Activated CD4-positive, alpha-beta memory T cell treated with anti-CD3 and anti-CD28 coated beads, Interleukin-2, amount 10 ng/mL, durations not matched to agents 7 days and 5 days (primary cell): ENCODE measurements around the gene CDC34. TPM values are rescaled to one million over a fixed set of nuclear protein-coding genes. Genes with fewer than 3 reads are reported as not detected.

ENCODE experiments used
- CTCF ChIA-PET: fragments of 350-600 bp; sonication (Branson Sonifier 250); formaldehyde crosslinking; loops from one replicate; lab custom pipeline; 2021; ENCODE audit warnings: antibody characterized with exemption, inconsistent platforms; lab: Charles Lee
- POLR2A ChIA-PET: fragments of 350-600 bp; sonication (Branson Sonifier 250); formaldehyde crosslinking; loops from one replicate; lab custom pipeline; 2021; ENCODE audit warnings: antibody characterized with exemption; lab: Charles Lee
- DNase-seq: peaks from one replicate; pipeline ENCODE4 v3.0.0-alpha.2; 2020
- H3K27ac Mint-ChIP-seq: one replicate; pipeline ENCODE4 v1.8.0; 2021; ENCODE audit warnings: mild to moderate bottlenecking, mixed read lengths
- H3K27me3 Mint-ChIP-seq: one replicate; pipeline ENCODE4 v1.8.0; 2021; ENCODE audit warnings: mixed read lengths
- H3K36me3 Mint-ChIP-seq: one replicate; pipeline ENCODE4 v1.8.0; 2021; ENCODE audit warnings: low read depth, mixed read lengths
- H3K4me1 Mint-ChIP-seq: one replicate; pipeline ENCODE4 v1.8.0; 2021; ENCODE audit warnings: mixed read lengths
- H3K4me3 Mint-ChIP-seq: one replicate; pipeline ENCODE4 v1.8.0; 2021; ENCODE audit warnings: mild to moderate bottlenecking, mixed read lengths
- H3K9me3 Mint-ChIP-seq: one replicate; pipeline ENCODE4 v1.8.0; 2021; ENCODE audit warnings: mixed read lengths
- total RNA-seq, 2 experiments: library from RNA; stranded (reverse); gene quantifications; one replicate each; pipeline ENCODE4 v1.2.3, GENCODE V29; 2021

The CDC34 gene
- total RNA-seq, 2 experiments from 2014 or later, result 50.3 to 50.4 TPM

- no peak overlapping the region for H3K4me3 Mint-ChIP-seq
Measured at GRCh38 chr19:493391-494170, 38.0 kb upstream of the CDC34 start.

GRCh38 chr19:494171-495080, 37.1 kb upstream of the CDC34 start:
- Mint-ChIP-seq H3K9me3 (peaks cover 4% of the 10 kb centered on the region), H3K36me3 (peaks cover 1% of the 10 kb centered on the region), H3K27me3 (peaks cover 14% of the 10 kb centered on the region), H3K4me3 (no peak overlapping the region), H3K4me1 (peaks cover 10% of the 10 kb centered on the region), H3K27ac (no peak overlapping the region)
- CTCF ChIA-PET, result interaction anchor here (2.1 to 2.6 kb wide), 2 partner anchors 12 to 16 kb away, joined by 10 to 14 read pairs; no protein-coding TSS in a partner anchor
- no peak for DNase-seq
- POLR2A ChIA-PET, result interaction anchor here (1.3 to 3.9 kb wide), 2 partner anchors 12 to 16 kb away, joined by 4 to 25 read pairs; partner anchors contain the start of gene TPGS1

More at GRCh38 chr19:493391-494170, 38.0 kb upstream of the CDC34 start:
- no peak for DNase-seq
- Mint-ChIP-seq H3K36me3 (peaks cover 2% of the 10 kb centered on the region), H3K27me3 (peaks cover 9% of the 10 kb centered on the region), H3K9me3 (peaks cover 4% of the 10 kb centered on the region), H3K4me1 (peaks cover 9% of the 10 kb centered on the region), H3K27ac (no peak overlapping the region)
- POLR2A ChIA-PET, result interaction anchor here (3.9 kb wide), 1 partner anchor 13 kb away, joined by 25 read pairs; the partner anchor contains the start of gene TPGS1
- CTCF ChIA-PET, result interaction anchor here (2.6 kb wide), 1 partner anchor 13 kb away, joined by 14 read pairs; no protein-coding TSS in a partner anchor

- POLR2A ChIA-PET, result interaction anchor here (1.3 to 3.9 kb wide), 2 partner anchors 11 to 15 kb away, joined by 4 to 25 read pairs; partner anchors contain the start of gene TPGS1
Measured at GRCh38 chr19:495081-495401, 36.5 kb upstream of the CDC34 start.

GRCh38 chr19:495402-496111, 36.0 kb upstream of the CDC34 start:
- POLR2A ChIA-PET, result interaction anchor here (1.3 to 3.9 kb wide), 2 partner anchors 11 to 15 kb away, joined by 4 to 25 read pairs; partner anchors contain the start of gene TPGS1
- DNase-seq, result peak; percentile 67
- CTCF ChIA-PET, result interaction anchor here (0.8 to 2.6 kb wide), 4 partner anchors 9 to 37 kb away, joined by 3 to 14 read pairs (median 7); no protein-coding TSS in a partner anchor
- Mint-ChIP-seq H3K4me1 (peaks cover 5% of the 10 kb centered on the region), H3K4me3 (no peak overlapping the region), H3K27me3 (peaks cover 17% of the 10 kb centered on the region), H3K36me3 (no peaks in the 10 kb centered on the region), H3K27ac (no peak overlapping the region), H3K9me3 (peaks cover 4% of the 10 kb centered on the region)

More at GRCh38 chr19:495081-495401, 36.5 kb upstream of the CDC34 start:
- H3K27me3 Mint-ChIP-seq, result peaks cover 17% of the 10 kb centered on the region
- DNase-seq, result no peak
- H3K9me3 Mint-ChIP-seq, result peaks cover 4% of the 10 kb centered on the region
- no peak overlapping the region for H3K4me3 Mint-ChIP-seq
- no peak overlapping the region for H3K27ac Mint-ChIP-seq
- CTCF ChIA-PET, result interaction anchor here (0.8 to 2.6 kb wide), 4 partner anchors 10 to 37 kb away, joined by 3 to 14 read pairs (median 7); no protein-coding TSS in a partner anchor
- peaks cover 5% of the 10 kb centered on the region for H3K4me1 Mint-ChIP-seq
- no peaks in the 10 kb centered on the region for H3K36me3 Mint-ChIP-seq

- ChIA-PET CTCF (interaction anchor here (2.1 to 2.6 kb wide), 2 partner anchors 10 to 14 kb away, joined by 10 to 14 read pairs; no protein-coding TSS in a partner anchor), POLR2A (interaction anchor here (3.9 kb wide), 1 partner anchor 10 kb away, joined by 25 read pairs; the partner anchor contains the start of gene TPGS1)
- no peak within 1 kb of the TSS for H3K27ac Mint-ChIP-seq
- peaks cover 5% of the 10 kb centered on the region for H3K4me1 Mint-ChIP-seq
- peaks cover 17% of the 10 kb centered on the region for H3K27me3 Mint-ChIP-seq
- peaks cover 4% of the 10 kb centered on the region for H3K9me3 Mint-ChIP-seq
- no peak within 1 kb of the TSS for H3K4me3 Mint-ChIP-seq
- no peak for DNase-seq
- no peaks in the 10 kb centered on the region for H3K36me3 Mint-ChIP-seq
Measured at GRCh38 chr19:496112-496665, 35.4 kb upstream of the CDC34 start, which contains the start of gene MADCAM1. MADCAM1 (plus strand) TSS chr19:496486; CDS start chr19:496500, 14 bp downstream.

- peaks cover 6% of the 10 kb centered on the region for H3K4me1 Mint-ChIP-seq
- no peak for DNase-seq
- no peak overlapping the region for H3K4me3 Mint-ChIP-seq
- peaks cover 4% of the 10 kb centered on the region for H3K9me3 Mint-ChIP-seq
- no peaks in the 10 kb centered on the region for H3K36me3 Mint-ChIP-seq
- CTCF ChIA-PET, result no interaction called here
- POLR2A ChIA-PET, result no interaction called here
- no peak overlapping the region for H3K27ac Mint-ChIP-seq
- peaks cover 17% of the 10 kb centered on the region for H3K27me3 Mint-ChIP-seq
Measured at GRCh38 chr19:496986-497385, 34.6 kb upstream of the CDC34 start.

GRCh38 chr19:497491-497868, 34.1 kb upstream of the CDC34 start:
- H3K36me3 Mint-ChIP-seq, result no peaks in the 10 kb centered on the region
- H3K9me3 Mint-ChIP-seq, result peaks cover 4% of the 10 kb centered on the region
- CTCF ChIA-PET, result no interaction called here
- no peak overlapping the region for H3K27ac Mint-ChIP-seq
- H3K27me3 Mint-ChIP-seq, result peaks cover 17% of the 10 kb centered on the region
- peaks cover 9% of the 10 kb centered on the region for H3K4me1 Mint-ChIP-seq
- no peak overlapping the region for H3K4me3 Mint-ChIP-seq
- no peak for DNase-seq
- POLR2A ChIA-PET, result interaction anchor here (0.8 to 1.8 kb wide), 2 partner anchors 9 to 13 kb away, joined by 3 to 6 read pairs; no protein-coding TSS in a partner anchor

GRCh38 chr19:497869-498510, 33.6 kb upstream of the CDC34 start:
- H3K27me3 Mint-ChIP-seq, result peaks cover 17% of the 10 kb centered on the region
- H3K27ac Mint-ChIP-seq, result no peak overlapping the region
- POLR2A ChIA-PET, result interaction anchor here (0.8 to 1.8 kb wide), 2 partner anchors 8 to 13 kb away, joined by 3 to 6 read pairs; no protein-coding TSS in a partner anchor
- H3K9me3 Mint-ChIP-seq, result peaks cover 3% of the 10 kb centered on the region
- DNase-seq, result no peak
- CTCF ChIA-PET, result interaction anchor here (1.1 kb wide), 1 partner anchor 9 kb away, joined by 6 read pairs; no protein-coding TSS in a partner anchor
- H3K36me3 Mint-ChIP-seq, result no peaks in the 10 kb centered on the region
- no peak overlapping the region for H3K4me3 Mint-ChIP-seq
- H3K4me1 Mint-ChIP-seq, result peaks cover 10% of the 10 kb centered on the region

GRCh38 chr19:498511-498891, 33.1 kb upstream of the CDC34 start:
- H3K27me3 Mint-ChIP-seq, result peaks cover 17% of the 10 kb centered on the region
- peaks cover 10% of the 10 kb centered on the region for H3K4me1 Mint-ChIP-seq
- H3K36me3 Mint-ChIP-seq, result no peaks in the 10 kb centered on the region
- DNase-seq, result no peak
- ChIA-PET CTCF (interaction anchor here (1.1 kb wide), 1 partner anchor 8 kb away, joined by 6 read pairs; no protein-coding TSS in a partner anchor), POLR2A (interaction anchor here (1.8 kb wide), 1 partner anchor 8 kb away, joined by 6 read pairs; no protein-coding TSS in a partner anchor)
- no peak overlapping the region for H3K27ac Mint-ChIP-seq
- peaks cover 2% of the 10 kb centered on the region for H3K9me3 Mint-ChIP-seq
- no peak overlapping the region for H3K4me3 Mint-ChIP-seq

GRCh38 chr19:498977-499623, 32.5 kb upstream of the CDC34 start:
- Mint-ChIP-seq H3K36me3 (no peaks in the 10 kb centered on the region), H3K9me3 (no peaks in the 10 kb centered on the region), H3K4me3 (no peak overlapping the region), H3K27me3 (peaks cover 17% of the 10 kb centered on the region), H3K27ac (no peak overlapping the region), H3K4me1 (peaks cover 8% of the 10 kb centered on the region)
- CTCF ChIA-PET, result interaction anchor here (1.1 kb wide), 1 partner anchor 8 kb away, joined by 6 read pairs; no protein-coding TSS in a partner anchor
- DNase-seq, result no peak
- POLR2A ChIA-PET, result interaction anchor here (1.8 kb wide), 1 partner anchor 7 kb away, joined by 6 read pairs; no protein-coding TSS in a partner anchor

- Mint-ChIP-seq H3K4me3 (no peak overlapping the region), H3K36me3 (no peaks in the 10 kb centered on the region), H3K4me1 (peaks cover 18% of the 10 kb centered on the region), H3K9me3 (no peaks in the 10 kb centered on the region), H3K27me3 (peaks cover 13% of the 10 kb centered on the region), H3K27ac (no peak overlapping the region)
- no peak for DNase-seq
- ChIA-PET CTCF (no interaction called here), POLR2A (no interaction called here)
Measured at GRCh38 chr19:501646-502045, 29.9 kb upstream of the CDC34 start.
